Measurements from ENCODE around the gene LTK.

The LTK gene

GRCh38 chr15:41498657-41499056 is 15.0 kb downstream of the LTK start:
- DNase-seq (ENCODE audit: low read depth) = no peak

- no peak for DNase-seq (ENCODE audit: low read depth)
These were observed 17.7 kb downstream of the LTK start for GRCh38 chr15:41495736-41496599.

GRCh38 chr15:41494922-41495735 is 18.5 kb downstream of the LTK start:
- DNase-seq (ENCODE audit: low read depth) = no peak

GRCh38 chr15:41494190-41494921 is 19.3 kb downstream of the LTK start:
- no peak for DNase-seq (ENCODE audit: low read depth)

- no peak for DNase-seq (ENCODE audit: low read depth)
These were observed 19.8 kb downstream of the LTK start for GRCh38 chr15:41493902-41494189.

- DNase-seq (ENCODE audit: low read depth) = no peak
These were observed 20.3 kb downstream of the LTK start, which contains the start of gene ITPKA for GRCh38 chr15:41493205-41493901. Gene ITPKA (plus strand): TSS chr15:41493874. CDS start chr15:41493928, 54 bp downstream.

GRCh38 chr15:41492597-41493204 is 20.9 kb downstream of the LTK start:
- DNase-seq (ENCODE audit: low read depth) = no peak

GRCh38 chr15:41491889-41492288 is 21.7 kb downstream of the LTK start:
- no peak for DNase-seq (ENCODE audit: low read depth)

- peak; percentile 93 for DNase-seq (ENCODE audit: low read depth)
These were observed 23.3 kb downstream of the LTK start for GRCh38 chr15:41490355-41490754.

GRCh38 chr15:41489641-41490040 is 24.0 kb downstream of the LTK start:
- DNase-seq (ENCODE audit: low read depth) = no peak

- DNase-seq (ENCODE audit: low read depth) = no peak
These were observed 25.8 kb downstream of the LTK start for GRCh38 chr15:41487802-41488201.

- no peak for DNase-seq (ENCODE audit: low read depth)
These were observed 26.2 kb downstream of the LTK start for GRCh38 chr15:41487381-41487780.

GRCh38 chr15:41486286-41486685 is 27.3 kb downstream of the LTK start:
- no peak for DNase-seq (ENCODE audit: low read depth)

- no peak for DNase-seq (ENCODE audit: low read depth)
These were observed 28.5 kb downstream of the LTK start for GRCh38 chr15:41484937-41485625.

- no peak for DNase-seq (ENCODE audit: low read depth)
These were observed 30.1 kb downstream of the LTK start for GRCh38 chr15:41483519-41483918.

GRCh38 chr15:41483115-41483514 is 30.5 kb downstream of the LTK start:
- no peak for DNase-seq (ENCODE audit: low read depth)

GRCh38 chr15:41482110-41482877 is 31.3 kb downstream of the LTK start:
- no peak for DNase-seq (ENCODE audit: low read depth)

- DNase-seq (ENCODE audit: low read depth) = no peak
These were observed 33.1 kb downstream of the LTK start for GRCh38 chr15:41480396-41481140.

GRCh38 chr15:41476416-41477048 is 37.1 kb downstream of the LTK start:
- no peak for DNase-seq (ENCODE audit: low read depth)

Measured in non-pigmented ciliary epithelial cell (primary cell).